K562 (cell line): ENCODE measurements around the gene GRB2. TPM values are rescaled to one million over a fixed set of nuclear protein-coding genes. Genes with fewer than 3 reads are reported as not detected.

Source experiments
- ATF1 ChIP-seq, 2 experiments: fragments of 450-650 bp in 1 of 2; IDR thresholded peaks; 2 replicates each; pipeline ENCODE4 v1.6.1; 2016; ENCODE audit warnings: missing compliant biosample characterization in 1 of 2, missing genetic modification characterization in 1 of 2
- BRF2 ChIP-seq: IDR thresholded peaks from 3 replicates; pipeline ENCODE4 v1.6.1; 2011; ENCODE audit warnings: borderline replicate concordance, mild to moderate bottlenecking; ENCODE audit not compliant: insufficient read length, insufficient read depth
- CBFB ChIP-seq: sonication (generic); formaldehyde crosslinking; IDR thresholded peaks from 2 replicates; pipeline ENCODE4 v1.4.0; 2020; ENCODE audit warnings: mild to moderate bottlenecking, missing genetic modification reagents
- E2F4 ChIP-seq: sonication (generic); formaldehyde crosslinking; IDR thresholded peaks from 2 replicates; pipeline ENCODE4 v1.8.0; 2022; ENCODE audit warnings: mild to moderate bottlenecking, low read depth, missing genetic modification reagents
- ELF2 ChIP-seq: fragments of 250-450 bp; sonication (Bioruptor Pico); IDR thresholded peaks from 2 replicates; pipeline ENCODE4 v1.5.0; 2021; ENCODE audit warnings: mild to moderate bottlenecking
- FUS ChIP-seq: fragments of 200-400 bp; formaldehyde crosslinking; optimal IDR thresholded peaks from 2 replicates; pipeline ENCODE3; 2017; ENCODE audit warnings: low read depth, low read length
- IRF2 ChIP-seq: sonication (generic); formaldehyde crosslinking; IDR thresholded peaks from 2 replicates; pipeline ENCODE4 v1.8.1; 2022; ENCODE audit warnings: mild to moderate bottlenecking, missing genetic modification reagents
- MEF2D ChIP-seq: conservative IDR thresholded peaks from 2 replicates; pipeline ENCODE4 v1.6.1; 2016; ENCODE audit warnings: low read depth, missing genetic modification characterization, missing compliant biosample characterization
- NFE2 ChIP-seq: IDR thresholded peaks from 2 replicates; pipeline ENCODE4 v1.6.1; 2014; ENCODE audit warnings: antibody characterized with exemption, low read depth
- SMAD1 ChIP-seq: fragments of 150-350 bp; IDR thresholded peaks from 2 replicates; pipeline ENCODE4 v1.6.1; 2014; ENCODE audit warnings: low read length, low read depth; ENCODE audit not compliant: partially characterized antibody
- STAT5B ChIP-seq: fragments of 250-450 bp; sonication (Bioruptor Pico); IDR thresholded peaks from 2 replicates; pipeline ENCODE4 v1.8.0; 2021; ENCODE audit warnings: mild to moderate bottlenecking, inconsistent platforms
- YBX1 ChIP-seq: fragments of 450-650 bp; IDR thresholded peaks from 2 replicates; pipeline ENCODE4 v1.7.1; 2016; ENCODE audit warnings: mild to moderate bottlenecking
- ZBTB12 ChIP-seq: fragments of 250-450 bp; sonication (Bioruptor Pico); IDR thresholded peaks from 2 replicates; pipeline ENCODE4 v1.4.0; 2020
- ZC3H8 ChIP-seq: fragments of 450-650 bp; IDR thresholded peaks from 2 replicates; pipeline ENCODE4 v1.6.1; 2017
- ZNF274 ChIP-seq: IDR thresholded peaks from 2 replicates; pipeline ENCODE4 v1.6.1; 2011; ENCODE audit warnings: low read depth, mild to moderate bottlenecking, low read length, moderate library complexity, borderline replicate concordance
- ZNF318 ChIP-seq, 2 experiments: fragments of 450-650 bp; IDR thresholded peaks; 2 replicates each; pipeline ENCODE4 v1.6.1; 2016; ENCODE audit warnings: mild to moderate bottlenecking in 2 of 2, borderline replicate concordance in 1 of 2, low read depth in 1 of 2, moderate library complexity in 1 of 2
- ZNF561 ChIP-seq: fragments of 450-650 bp; formaldehyde crosslinking; conservative IDR thresholded peaks from 2 replicates; pipeline ENCODE4 v1.4.0; 2020; ENCODE audit warnings: mild to moderate bottlenecking, moderate library complexity
- ZNF76 ChIP-seq: fragments of 250-450 bp; sonication (Bioruptor Pico); IDR thresholded peaks from 2 replicates; pipeline ENCODE4 v1.4.0; 2020; ENCODE audit warnings: mild to moderate bottlenecking, moderate library complexity, borderline replicate concordance
- polyA plus RNA-seq, 8 experiments: library from polyadenylated mRNA; depleted of rRNA in 4 of 8; stranded (reverse) in 5 of 8; unstranded in 3 of 8; fragments of >200 nt; fragmentation: Nextera tagmentation in 2 of 8; fragmentation: Illumina TruSeq in 1 of 8; extraction: Ambion mirVana in 2 of 8; extraction: Trizol in 1 of 8; gene quantifications; 2 replicates each; pipeline versions ENCODE4 v1.2.1 to v1.2.3, GENCODE V29; 2011 to 2014; ENCODE audit warnings: inconsistent platforms in 1 of 8, missing spikeins in 1 of 8
- total RNA-seq, 7 experiments: library from RNA; depleted of rRNA in 6 of 7; stranded (reverse); fragments of >200 nt in 6 of 7; fragmentation: Illumina TruSeq in 2 of 7; extraction: Trizol in 2 of 7; gene quantifications; 2 replicates each; pipeline versions ENCODE4 v1.2.1 to v1.2.3, GENCODE V29; 2011 to 2021; ENCODE audit warnings: low replicate concordance in 1 of 7

Gene GRB2
- total and polyA plus RNA-seq, 9 of the 15 experiments (the other 6 are each of a cell fraction or from before 2014, with no cell fraction given): 57.2 to 136 (median 84.8) TPM

- TF ChIP-seq ZNF318 (IDR thresholded peaks at IDR 0.05; ENCODE audit: borderline replicate concordance in 1 of 2, low read depth in 1 of 2) (no peak), ZNF76 (CRISPR knock-in tag) (no peak), MEF2D (tag) (no peak), BRF2 (no peak), YBX1 (no peak), E2F4 (CRISPR knock-in tag) (no peak), ZC3H8 (no peak), ZBTB12 (CRISPR knock-in tag) (no peak), CBFB (CRISPR knock-in tag) (peak; percentile 88), IRF2 (CRISPR knock-in tag) (no peak), FUS (no peak), STAT5B (no peak), SMAD1 (no peak), ZNF274 (no peak), ELF2 (CRISPR knock-in tag) (no peak), ZNF561 (CRISPR knock-in tag) (no peak), NFE2 (no peak), ATF1 (CRISPR knock-in tag; IDR thresholded peaks at IDR 0.05) (no peak), ATF1 (tag; IDR thresholded peaks at IDR 0.05) (peak; percentile 53; the same call in 1 of the 2 replicates)
Measured at GRCh38 chr17:75346906-75347305, 58.6 kb downstream of the GRB2 start (continued).
